Small intestine (tissue), 7 donors: ENCODE measurements around the gene SFXN5. TPM values are rescaled to one million over a fixed set of nuclear protein-coding genes. Genes with fewer than 3 reads are reported as not detected.

Source experiments
- DNase-seq, 2 donors: peaks; one replicate each; pipeline versions ENCODE4 v3.0.0 to v3.0.0-alpha.2; 2013
- FAIRE-seq: peaks from 2 replicates; lab custom pipeline; 2012; peaks lifted over from hg19 to GRCh38; lab: Jason Lieb, UNC
- H3K27ac ChIP-seq, 3 donors: one replicate each; pipeline ENCODE4 v1.5.1; 2013; ENCODE audit warnings: low read length in 2 of 3, mild to moderate bottlenecking in 2 of 3, control low read depth in 1 of 3, inconsistent platforms in 1 of 3, low read depth in 1 of 3, moderate library complexity in 1 of 3
- H3K27me3 ChIP-seq, 3 donors: one replicate each; pipeline ENCODE4 v1.6.1; 2013; ENCODE audit warnings: low read length in 3 of 3, inconsistent platforms in 1 of 3; ENCODE audit not compliant: control insufficient read depth in 3 of 3, insufficient read depth in 3 of 3
- H3K36me3 ChIP-seq, 3 donors: one replicate each; pipeline ENCODE4 v1.6.1; 2013; ENCODE audit warnings: low read length in 3 of 3, inconsistent platforms in 1 of 3, low read depth in 1 of 3, mild to moderate bottlenecking in 1 of 3, moderate library complexity in 1 of 3; ENCODE audit not compliant: control insufficient read depth in 3 of 3, insufficient read depth in 2 of 3
- H3K4me1 ChIP-seq, 3 donors: one replicate each; pipeline ENCODE4 v1.6.1; 2013; ENCODE audit warnings: low read length in 2 of 3, inconsistent platforms in 1 of 3, low read depth in 1 of 3, mild to moderate bottlenecking in 1 of 3, moderate library complexity in 1 of 3; ENCODE audit not compliant: control insufficient read depth in 3 of 3, insufficient read depth in 2 of 3
- H3K4me3 ChIP-seq, 3 donors: one replicate each; pipeline ENCODE4 v1.5.1; 2013; ENCODE audit warnings: low read length in 3 of 3, control low read depth in 1 of 3, inconsistent platforms in 1 of 3, low read depth in 1 of 3, mild to moderate bottlenecking in 1 of 3, moderate library complexity in 1 of 3
- H3K9me3 ChIP-seq, 2 donors: one replicate each; pipeline ENCODE4 v1.6.1; 2013; ENCODE audit warnings: low read depth in 1 of 2, low read length in 1 of 2; ENCODE audit not compliant: control insufficient read depth in 2 of 2, insufficient read depth in 1 of 2
- WGBS, 3 donors: extraction: QIAGEN DNeasy Blood & Tissue Kit; methylation state at CpG; one replicate each; pipeline ENCODE4 v1.1.7; 2013; 5-methylcytosine and 5-hydroxymethylcytosine counted together
- polyA plus RNA-seq, 4 donors: library from polyadenylated mRNA; stranded (reverse) in 3 of 4; unstranded in 1 of 4; fragments of 200-250 nt in 3 of 4; fragments of 120-200 nt in 1 of 4; gene quantifications; one replicate each; pipeline versions ENCODE4 v1.2.1 to v1.2.3, GENCODE V29; 2013
- donor health status: healthy with polysubstance abuse.
- donor health status: control.
- donor health status: control.
- donor health status: Bipolar disorder and iron deficiency.
- donor health status: healthy.

Gene SFXN5
- polyA plus RNA-seq, 4 donors = 5.4 to 28.5 (median 9.8) TPM

DNA sequence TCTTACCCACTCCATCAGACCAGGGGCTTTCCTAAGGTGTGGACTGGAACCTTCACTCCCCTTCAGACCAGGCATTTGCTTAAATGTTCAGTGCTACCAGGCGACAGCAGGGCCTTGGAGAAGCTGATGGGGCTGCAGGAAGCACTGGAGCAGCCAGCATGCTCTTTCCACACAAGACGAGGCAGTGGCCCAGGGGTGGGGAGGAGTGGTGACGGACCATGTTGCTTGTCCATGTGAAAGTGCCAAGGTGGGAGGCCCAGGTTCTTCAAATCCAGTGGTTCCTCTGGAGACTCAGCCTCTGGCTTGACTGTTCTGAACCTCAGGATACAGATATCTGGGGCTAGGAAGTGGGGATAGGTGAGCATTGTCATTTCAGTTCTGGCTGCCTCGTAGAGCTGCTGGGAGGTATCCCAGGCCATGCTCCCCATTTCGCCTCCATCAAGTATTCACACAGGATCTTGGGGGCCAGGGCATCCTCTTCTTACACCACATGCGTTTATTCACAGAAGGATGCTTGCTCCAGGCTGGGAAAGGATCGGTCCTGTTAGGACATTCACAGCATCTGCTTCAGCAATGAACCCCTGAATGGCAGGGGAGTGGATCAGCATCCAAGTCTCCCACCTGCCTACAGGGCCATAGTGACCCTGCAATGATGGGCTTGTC, 62.2 kb downstream of the SFXN5 start:
- peaks cover 0 to 13% (median 0%) of the 10 kb centered on the region in 3 donors for H3K36me3 ChIP-seq
- H3K4me3 ChIP-seq = no peak overlapping the region
- no peaks in the 10 kb centered on the region for H3K27me3 ChIP-seq
- FAIRE-seq = no peak
- peaks cover 0 to 9% (median 0%) of the 10 kb centered on the region in 3 donors for H3K4me1 ChIP-seq
- no peak for DNase-seq
- no peaks in the 10 kb centered on the region for H3K9me3 ChIP-seq
- 95 to 96% (median 95%) methylated on average over 7 of the region's 7 CpGs for WGBS, 3 donors
- H3K27ac ChIP-seq = no peak overlapping the region

DNA sequence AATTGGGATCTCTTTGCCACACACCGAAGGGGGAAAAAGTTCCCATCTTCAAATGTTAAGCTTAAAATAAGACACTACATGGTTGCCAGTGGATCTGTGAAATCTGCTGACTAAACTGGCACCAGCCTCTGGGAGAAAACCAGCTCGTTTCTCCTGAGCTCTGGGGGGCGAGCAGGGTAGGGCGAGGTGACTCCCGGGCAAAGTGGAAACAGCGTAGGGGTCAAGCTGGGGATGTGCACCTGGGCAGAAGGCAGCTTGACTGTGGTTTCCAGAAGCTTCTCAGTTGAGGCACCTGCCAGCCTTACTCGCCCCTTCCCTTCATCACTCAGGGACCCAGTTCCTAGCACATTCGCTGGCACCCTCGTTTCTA, 62.8 kb downstream of the SFXN5 start:
- no peak for DNase-seq
- WGBS, 3 donors = 91 to 94% (median 94%) methylated on average over 9 of the region's 9 CpGs
- peaks cover 0 to 9% (median 0%) of the 10 kb centered on the region in 3 donors for H3K4me1 ChIP-seq
- no peaks in the 10 kb centered on the region for H3K9me3 ChIP-seq
- peaks cover 0 to 13% (median 0%) of the 10 kb centered on the region in 3 donors for H3K36me3 ChIP-seq
- H3K27ac ChIP-seq = no peak overlapping the region
- no peak for FAIRE-seq
- H3K27me3 ChIP-seq = no peaks in the 10 kb centered on the region
- H3K4me3 ChIP-seq = no peak overlapping the region

DNA sequence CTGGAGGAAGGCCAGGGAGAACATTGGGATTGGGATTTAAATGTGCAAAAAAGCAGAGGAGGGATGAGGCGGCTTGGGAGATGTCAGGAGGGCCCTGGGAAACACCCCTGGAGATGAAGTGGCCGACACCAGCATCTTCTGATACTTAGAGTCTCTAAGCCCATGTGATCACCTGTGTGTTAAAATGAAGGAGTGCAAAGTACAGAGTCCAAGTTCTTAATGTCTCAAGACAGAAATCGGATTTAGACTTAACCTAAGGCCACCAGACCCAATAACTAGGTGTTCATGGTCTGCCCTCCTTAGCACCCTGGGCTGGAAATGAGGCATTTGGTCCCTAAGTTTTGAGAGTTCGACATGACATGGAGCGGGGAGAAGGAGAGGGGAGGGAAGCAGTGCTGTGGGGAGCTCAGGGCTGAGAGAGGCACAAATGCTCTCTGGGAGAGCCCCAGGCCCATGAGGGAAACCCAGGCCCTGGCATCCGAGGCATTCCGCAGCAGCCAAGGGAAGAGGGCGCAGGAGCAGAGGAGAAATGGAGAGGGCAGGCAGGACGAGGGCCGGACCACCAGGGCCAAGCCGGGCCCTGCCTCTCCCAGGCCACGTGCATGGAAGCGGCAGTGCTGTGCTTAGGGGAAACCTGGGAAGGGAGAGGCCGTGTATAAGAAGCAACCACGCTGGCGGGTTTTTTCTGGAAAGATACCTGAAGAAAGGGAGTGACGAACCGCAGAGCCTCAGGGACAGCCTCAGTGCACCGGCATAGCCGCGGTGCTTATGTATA, 63.3 kb downstream of the SFXN5 start:
- Histone ChIP-seq H3K9me3 (no peaks in the 10 kb centered on the region), H3K36me3 (peaks cover 0 to 13% (median 0%) of the 10 kb centered on the region in 3 donors), H3K4me1 (peaks cover 0 to 9% (median 0%) of the 10 kb centered on the region in 3 donors), H3K27me3 (no peaks in the 10 kb centered on the region), H3K4me3 (no peak overlapping the region), H3K27ac (no peak overlapping the region)
- FAIRE-seq (no peak), DNase-seq (peak; percentile 68)
- 87 to 92% (median 91%) methylated on average over 21 of the region's 21 CpGs for WGBS, 3 donors

DNA sequence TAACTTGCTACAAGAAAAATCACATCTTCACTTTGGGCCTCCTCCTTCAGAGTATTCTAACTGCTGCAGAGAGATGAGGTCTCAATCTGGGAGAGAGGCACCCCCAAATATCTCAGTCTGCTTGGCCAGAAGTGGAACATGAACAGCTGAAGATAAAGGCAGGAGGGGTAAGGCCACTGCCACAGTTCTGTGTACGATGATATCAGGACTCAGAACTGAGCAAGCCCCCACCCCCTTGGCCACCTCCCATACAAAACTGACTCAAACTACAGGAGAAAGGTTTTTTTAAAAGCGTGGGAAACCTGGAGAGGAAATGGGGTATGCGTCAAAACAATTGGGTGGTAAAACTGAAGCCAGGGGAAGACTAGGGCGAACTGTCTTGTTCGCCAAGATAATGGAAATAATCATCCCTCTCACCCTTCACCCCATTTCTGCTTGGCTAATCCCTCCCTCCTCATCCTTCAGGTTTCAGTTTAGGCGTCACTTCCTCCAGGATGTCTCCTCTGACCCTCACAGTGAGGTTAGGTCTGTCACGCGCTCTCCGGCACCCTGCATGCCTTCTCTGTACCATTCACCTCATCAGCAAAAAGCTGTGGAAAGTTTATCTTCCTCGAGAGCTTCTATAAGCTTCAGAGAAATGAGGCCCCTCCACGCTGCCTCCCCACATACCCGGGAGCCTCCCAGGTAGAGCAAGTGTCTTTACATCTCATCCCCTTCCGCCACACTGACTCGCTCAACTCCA, 64.4 kb downstream of the SFXN5 start:
- Histone ChIP-seq H3K27ac (no peak overlapping the region), H3K4me1 (peaks cover 0 to 9% (median 0%) of the 10 kb centered on the region in 3 donors), H3K4me3 (no peak overlapping the region), H3K36me3 (peaks cover 0 to 13% (median 0%) of the 10 kb centered on the region in 3 donors), H3K27me3 (no peaks in the 10 kb centered on the region), H3K9me3 (no peaks in the 10 kb centered on the region)
- no peak for DNase-seq
- no peak for FAIRE-seq
- WGBS, 3 donors = 88 to 93% (median 90%) methylated on average over 14 of the region's 14 CpGs

DNA sequence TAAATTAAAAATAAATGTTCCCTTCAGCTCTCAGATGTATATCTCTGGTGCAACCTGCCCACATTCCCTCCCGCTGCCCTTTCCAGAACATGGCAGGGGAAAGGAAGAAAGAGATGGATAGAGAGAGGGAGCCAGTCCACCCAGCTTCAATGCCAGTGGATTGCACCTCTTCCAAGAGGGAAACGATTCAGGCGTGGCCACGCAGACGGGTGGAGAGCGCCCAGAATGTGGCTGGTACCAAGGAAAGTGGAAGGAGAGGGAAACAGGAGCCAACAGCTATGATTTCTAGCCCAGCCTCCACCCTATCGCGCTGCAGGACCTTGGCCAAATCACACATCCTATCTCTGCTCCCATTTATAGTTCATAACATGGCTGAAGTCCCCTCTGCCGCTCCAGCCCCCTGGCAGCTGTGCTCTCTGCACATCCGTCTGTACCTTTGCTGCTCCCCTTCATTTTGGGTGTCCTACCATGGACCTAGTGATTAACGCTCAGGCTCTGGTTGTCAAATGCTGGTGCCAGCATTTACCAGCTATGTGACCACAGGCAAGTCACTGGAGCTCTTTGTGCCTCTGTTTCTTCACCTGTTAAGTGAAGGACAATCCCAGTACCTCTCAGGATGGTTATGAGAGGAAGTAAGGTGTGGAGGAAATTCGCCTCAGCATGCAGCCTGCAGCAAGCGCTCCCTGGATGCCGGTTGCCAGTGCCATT, 66.5 kb downstream of the SFXN5 start:
- Histone ChIP-seq H3K27me3 (no peaks in the 10 kb centered on the region), H3K36me3 (peaks cover 0 to 25% (median 0%) of the 10 kb centered on the region in 3 donors), H3K4me1 (peaks cover 0 to 21% (median 0%) of the 10 kb centered on the region in 3 donors), H3K4me3 (no peak overlapping the region), H3K9me3 (no peaks in the 10 kb centered on the region), H3K27ac (no peak overlapping the region)
- WGBS, 3 donors = 84 to 87% (median 87%) methylated on average over 14 of the region's 14 CpGs
- no peak for DNase-seq
- FAIRE-seq = no peak

DNA sequence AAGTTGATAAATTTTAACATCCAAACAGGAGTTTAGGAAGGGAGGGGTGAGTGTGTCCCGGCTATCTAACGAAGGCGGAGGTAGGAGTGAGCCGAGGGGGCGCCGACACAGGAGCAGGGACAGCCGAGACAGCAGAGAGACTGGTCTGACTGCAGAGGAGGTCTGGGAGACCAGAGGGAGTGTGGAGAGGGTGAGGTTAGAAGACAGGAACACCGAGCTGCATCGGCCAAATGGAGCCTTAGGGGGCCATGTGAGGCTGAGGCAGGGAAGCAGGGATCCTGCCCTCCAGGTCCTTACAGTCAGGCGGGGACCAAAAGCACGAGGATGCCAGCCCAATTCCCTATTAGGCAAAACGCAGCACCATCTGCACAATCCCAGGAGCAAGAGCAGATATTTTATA, 67.0 kb downstream of the SFXN5 start:
- H3K4me3 ChIP-seq = no peak overlapping the region
- H3K4me1 ChIP-seq = peaks cover 0 to 21% (median 0%) of the 10 kb centered on the region in 3 donors
- H3K27ac ChIP-seq = no peak overlapping the region
- peaks cover 0 to 25% (median 0%) of the 10 kb centered on the region in 3 donors for H3K36me3 ChIP-seq
- WGBS, 3 donors = 88 to 97% (median 93%) methylated on average over 12 of the region's 12 CpGs
- FAIRE-seq (no peak), DNase-seq (no peak)
- no peaks in the 10 kb centered on the region for H3K27me3 ChIP-seq
- H3K9me3 ChIP-seq = no peaks in the 10 kb centered on the region

DNA sequence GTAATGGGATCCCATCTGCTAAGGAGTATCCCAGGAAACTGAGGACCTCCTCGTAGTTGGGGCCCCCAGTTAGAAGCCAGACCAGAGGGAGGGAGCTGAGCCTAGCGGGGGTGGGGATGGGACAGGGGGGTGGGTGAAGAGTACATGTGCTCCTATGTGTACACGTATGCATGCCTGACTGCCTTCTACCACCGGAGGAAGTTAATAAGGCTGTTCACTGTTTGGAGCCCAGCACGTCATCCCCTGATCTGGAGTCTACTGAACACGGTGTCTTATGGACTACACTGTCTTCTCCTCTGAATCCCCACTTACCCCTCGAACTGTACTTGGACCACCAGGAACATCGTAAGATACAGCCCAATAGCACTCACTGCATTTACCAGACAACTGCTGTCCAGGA, 68.5 kb downstream of the SFXN5 start:
- DNase-seq (no peak), FAIRE-seq (no peak)
- Histone ChIP-seq H3K27ac (no peak overlapping the region), H3K9me3 (no peaks in the 10 kb centered on the region), H3K4me3 (no peak overlapping the region), H3K4me1 (peaks cover 0 to 17% (median 0%) of the 10 kb centered on the region in 3 donors), H3K27me3 (no peaks in the 10 kb centered on the region), H3K36me3 (peaks cover 0 to 27% (median 0%) of the 10 kb centered on the region in 3 donors)
- 87 to 94% (median 89%) methylated on average over 8 of the region's 8 CpGs for WGBS, 3 donors
